HG03571 (cell line): ENCODE results near the gene NR2F1.

Experiments
- ATAC-seq: cut with Tn5 transposase; IDR thresholded peaks from one replicate; pipeline ENCODE4 v1.9.1; 2021; ENCODE audit not compliant: unreplicated experiment

The NR2F1 gene

DNA sequence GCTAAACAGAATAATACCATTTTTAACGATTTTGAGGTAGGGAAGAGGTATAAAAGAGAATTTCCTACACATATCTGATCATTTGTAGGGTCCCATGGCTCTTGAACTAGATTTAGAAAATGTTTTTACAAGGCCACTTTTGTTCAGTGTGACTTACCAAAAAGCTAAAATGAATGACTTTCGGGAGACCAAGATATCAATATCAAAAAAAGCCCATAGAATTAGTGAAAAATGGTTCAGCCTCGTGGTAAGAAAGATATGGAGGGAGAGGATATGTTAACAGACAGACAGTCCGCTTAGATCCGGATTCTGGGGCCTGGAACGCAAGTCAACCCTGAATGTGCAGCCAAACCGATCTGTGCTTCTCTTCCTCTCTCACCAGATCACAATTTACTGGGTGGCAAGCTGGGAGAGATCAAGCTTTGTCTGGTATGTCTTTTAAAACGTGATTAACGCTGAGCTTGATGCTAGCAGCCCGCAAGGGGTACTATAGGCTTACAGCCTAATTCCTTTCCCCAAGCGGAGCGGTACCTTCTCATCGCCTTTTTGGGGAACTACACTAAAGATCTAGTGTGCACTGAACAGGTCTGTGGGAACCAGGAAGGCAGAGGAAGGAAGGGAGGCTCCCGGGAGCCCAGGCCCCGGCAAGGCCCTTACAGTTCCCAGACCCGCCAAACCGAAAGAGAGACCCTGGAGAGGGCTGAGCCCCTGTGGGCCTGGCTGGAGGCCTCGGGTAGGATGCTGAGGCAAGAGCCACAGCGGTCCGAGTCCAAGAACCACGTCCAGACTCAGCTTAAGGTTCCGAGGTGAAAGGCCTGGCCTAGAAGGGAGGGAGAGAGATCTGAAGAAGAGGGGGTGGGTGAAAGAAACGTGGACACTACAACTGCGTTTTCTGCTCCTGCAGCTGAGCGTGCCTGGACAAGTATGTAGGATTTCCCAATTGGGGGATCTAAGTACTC is 4.9 kb upstream of the NR2F1 start:
- ATAC-seq, result no peak

GRCh38 chr5:93578813-93579691 is 4.0 kb upstream of the NR2F1 start:
- ATAC-seq, result no peak

- ATAC-seq, result no peak
Measured at GRCh38 chr5:93579692-93580062, 3.3 kb upstream of the NR2F1 start.

- ATAC-seq, result no peak
Measured at GRCh38 chr5:93580063-93580926, 2.7 kb upstream of the NR2F1 start.

DNA sequence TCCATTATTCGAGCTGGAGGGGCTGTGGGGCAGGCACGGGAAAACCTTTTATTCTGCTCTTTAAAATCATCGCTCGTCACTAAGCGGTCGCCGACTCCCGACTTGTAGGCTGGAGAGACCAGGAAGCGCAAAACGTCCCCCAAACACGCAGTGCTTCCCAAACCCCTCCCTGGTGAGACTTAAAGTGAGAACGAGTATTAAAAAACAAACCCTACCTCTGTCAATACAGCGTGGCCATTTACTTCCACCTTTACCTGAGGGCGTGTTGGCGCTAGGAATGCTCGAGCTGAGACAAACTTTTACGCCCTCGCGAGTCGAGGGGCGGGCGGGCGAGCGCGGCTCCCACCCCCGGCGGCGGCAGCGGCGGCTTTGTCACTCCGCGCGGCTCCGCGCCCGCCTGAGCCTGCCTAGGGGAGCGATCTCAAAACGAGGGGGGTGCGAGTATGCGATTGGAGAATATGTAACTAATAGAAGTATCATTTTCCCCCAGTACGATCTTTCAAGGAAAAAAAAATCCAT is 2.0 kb upstream of the NR2F1 start, which contains the start of gene NR2F1-AS1:
NR2F1-AS1 (minus strand) TSS at position 293 of the 519 bp plus-strand sequence.
- peak; percentile 34 for ATAC-seq

DNA sequence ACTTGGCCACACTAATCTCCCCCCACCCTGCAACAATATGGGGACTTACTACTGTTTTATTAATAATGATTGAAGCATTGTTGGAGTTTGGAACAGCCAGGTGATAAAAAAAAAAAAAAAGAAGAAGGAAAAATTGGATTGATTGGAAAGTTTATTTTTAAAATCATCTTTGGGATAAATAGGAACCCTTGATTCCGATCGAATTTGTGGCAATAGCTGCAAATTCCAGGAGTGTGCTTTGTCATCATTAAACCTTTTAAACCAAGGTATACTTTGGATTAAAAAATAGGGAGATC is 907 bp upstream of the NR2F1 start:
- no peak for ATAC-seq

DNA sequence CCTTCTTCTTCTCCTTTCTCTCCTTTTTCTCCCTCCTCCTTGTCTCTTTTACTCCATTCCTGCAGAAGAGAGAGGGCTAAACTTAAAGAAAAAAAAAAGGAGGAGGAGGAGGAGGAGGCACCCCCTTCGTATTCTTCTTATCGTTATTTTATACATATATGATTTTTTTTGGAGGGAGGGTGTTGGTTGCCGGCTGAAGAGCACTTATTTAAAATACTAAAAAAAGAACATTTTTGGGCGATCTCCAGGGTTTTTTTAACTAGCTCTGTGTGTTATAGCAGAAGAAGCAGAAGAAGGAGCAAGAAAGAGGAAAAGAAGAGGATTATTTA is 381 bp downstream of the NR2F1 start:
- ATAC-seq, result no peak

- no peak for ATAC-seq
Measured at GRCh38 chr5:93583768-93584595, 960 bp downstream of the NR2F1 start.

GRCh38 chr5:93584596-93585040 is 1.6 kb downstream of the NR2F1 start:
- ATAC-seq, result no peak

DNA sequence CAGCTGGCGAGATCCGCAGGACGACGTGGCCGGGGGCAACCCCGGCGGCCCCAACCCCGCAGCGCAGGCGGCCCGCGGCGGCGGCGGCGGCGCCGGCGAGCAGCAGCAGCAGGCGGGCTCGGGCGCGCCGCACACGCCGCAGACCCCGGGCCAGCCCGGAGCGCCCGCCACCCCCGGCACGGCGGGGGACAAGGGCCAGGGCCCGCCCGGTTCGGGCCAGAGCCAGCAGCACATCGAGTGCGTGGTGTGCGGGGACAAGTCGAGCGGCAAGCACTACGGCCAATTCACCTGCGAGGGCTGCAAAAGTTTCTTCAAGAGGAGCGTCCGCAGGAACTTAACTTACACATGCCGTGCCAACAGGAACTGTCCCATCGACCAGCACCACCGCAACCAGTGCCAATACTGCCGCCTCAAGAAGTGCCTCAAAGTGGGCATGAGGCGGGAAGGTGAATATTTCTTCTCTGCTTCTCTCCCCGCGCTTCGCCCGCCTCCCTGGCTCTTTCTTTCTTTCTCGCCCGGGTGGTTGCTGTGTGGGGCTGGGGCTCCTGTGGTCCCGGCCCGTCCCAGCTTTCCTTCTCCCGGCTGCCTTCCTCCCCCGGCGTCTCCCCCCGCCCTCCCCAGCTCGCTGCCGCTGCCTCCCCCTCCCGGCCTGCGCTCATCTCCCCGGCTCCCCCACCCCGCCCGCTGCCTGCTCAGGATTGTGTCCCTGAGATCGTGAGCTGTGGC is 2.2 kb downstream of the NR2F1 start:
- no peak for ATAC-seq

DNA sequence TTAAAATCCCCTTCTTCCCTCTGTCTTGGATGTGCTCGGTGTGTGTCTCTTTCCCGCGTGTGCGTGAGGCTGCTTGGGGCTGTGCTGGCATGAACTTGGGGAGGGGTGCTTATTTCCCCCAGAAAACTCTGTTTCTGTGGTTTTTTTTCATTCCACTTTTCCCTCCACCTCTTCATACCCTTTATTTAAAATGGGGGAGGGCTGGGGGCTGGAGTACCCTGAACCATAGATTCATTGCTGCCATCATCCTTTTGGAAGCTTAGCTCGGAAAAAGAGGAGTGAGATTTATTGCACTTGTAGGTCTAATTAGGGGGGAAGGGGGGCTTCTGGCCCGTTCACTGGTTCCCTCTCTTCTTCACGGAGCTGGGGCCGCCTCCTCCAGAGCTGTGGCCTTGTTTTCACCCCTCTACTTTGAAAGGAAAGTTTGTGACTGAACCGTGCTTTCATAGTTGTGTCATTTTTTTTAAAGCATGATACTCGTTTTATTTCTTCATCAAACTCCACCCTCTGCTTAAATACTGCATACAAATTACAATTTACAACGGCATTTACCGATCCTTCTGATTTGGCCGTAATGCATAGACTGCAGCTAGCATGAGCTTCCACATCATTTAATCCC is 2.9 kb downstream of the NR2F1 start:
- ATAC-seq, result no peak

GRCh38 chr5:93586736-93587596 is 3.9 kb downstream of the NR2F1 start:
- ATAC-seq, result no peak

DNA sequence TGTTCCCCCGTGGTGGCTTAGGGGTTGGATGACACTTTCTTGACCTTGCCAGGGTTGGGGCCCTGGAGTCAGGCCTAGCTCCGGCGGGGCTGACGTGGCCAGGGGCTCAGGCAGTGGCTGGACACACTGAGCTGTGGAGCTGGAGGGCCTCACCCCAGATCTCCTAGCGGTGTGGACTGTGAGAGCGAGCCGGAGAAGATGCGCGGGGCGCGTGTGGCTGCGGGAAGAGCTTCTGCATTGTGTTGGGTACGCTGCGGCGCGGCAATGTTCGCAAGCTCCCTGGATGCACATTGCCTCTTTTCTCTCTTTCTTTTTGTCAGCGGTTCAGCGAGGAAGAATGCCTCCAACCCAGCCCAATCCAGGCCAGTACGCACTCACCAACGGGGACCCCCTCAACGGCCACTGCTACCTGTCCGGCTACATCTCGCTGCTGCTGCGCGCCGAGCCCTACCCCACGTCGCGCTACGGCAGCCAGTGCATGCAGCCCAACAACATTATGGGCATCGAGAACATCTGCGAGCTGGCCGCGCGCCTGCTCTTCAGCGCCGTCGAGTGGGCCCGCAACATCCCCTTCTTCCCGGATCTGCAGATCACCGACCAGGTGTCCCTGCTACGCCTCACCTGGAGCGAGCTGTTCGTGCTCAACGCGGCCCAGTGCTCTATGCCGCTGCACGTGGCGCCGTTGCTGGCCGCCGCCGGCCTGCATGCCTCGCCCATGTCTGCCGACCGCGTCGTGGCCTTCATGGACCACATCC is 4.8 kb downstream of the NR2F1 start:
- ATAC-seq, result no peak

DNA sequence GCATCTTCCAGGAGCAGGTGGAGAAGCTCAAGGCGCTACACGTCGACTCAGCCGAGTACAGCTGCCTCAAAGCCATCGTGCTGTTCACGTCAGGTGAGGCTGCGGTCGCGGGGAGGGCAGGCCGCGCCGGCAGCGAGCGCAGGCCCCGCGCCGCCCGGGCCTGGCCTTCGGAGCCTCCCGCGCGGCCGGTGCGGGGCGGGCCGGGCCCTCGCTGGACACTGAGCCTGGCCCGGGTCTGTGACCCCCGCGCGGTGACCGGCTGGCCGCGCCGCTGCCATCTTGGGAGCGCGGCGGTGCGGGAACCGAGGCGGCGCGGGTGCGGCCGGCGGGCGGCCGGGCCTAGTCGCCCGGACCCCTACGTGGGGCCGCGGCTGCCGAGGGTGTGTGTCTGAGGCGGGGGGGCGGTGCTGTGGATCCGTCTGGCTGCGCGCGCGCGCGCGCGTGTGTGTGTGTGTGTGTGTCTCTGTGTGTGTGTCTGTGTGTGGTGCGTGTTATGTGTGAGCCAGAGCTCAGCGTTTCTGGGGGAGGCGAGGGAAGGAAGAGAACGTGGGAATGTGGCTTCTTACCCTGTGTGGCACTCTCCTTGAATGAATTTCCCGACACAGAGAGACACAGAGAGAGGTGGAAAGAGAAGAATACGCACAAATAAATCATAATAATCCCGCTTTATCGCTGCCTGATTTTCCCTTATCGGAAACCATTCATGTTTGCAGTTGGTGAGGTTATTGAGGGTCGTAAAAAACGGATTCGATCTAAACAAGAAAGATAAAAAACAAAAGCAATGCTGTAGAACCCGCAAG is 5.5 kb downstream of the NR2F1 start:
- ATAC-seq, result no peak

- ATAC-seq, result no peak
Measured at GRCh38 chr5:93589152-93589828, 6.3 kb downstream of the NR2F1 start.

DNA sequence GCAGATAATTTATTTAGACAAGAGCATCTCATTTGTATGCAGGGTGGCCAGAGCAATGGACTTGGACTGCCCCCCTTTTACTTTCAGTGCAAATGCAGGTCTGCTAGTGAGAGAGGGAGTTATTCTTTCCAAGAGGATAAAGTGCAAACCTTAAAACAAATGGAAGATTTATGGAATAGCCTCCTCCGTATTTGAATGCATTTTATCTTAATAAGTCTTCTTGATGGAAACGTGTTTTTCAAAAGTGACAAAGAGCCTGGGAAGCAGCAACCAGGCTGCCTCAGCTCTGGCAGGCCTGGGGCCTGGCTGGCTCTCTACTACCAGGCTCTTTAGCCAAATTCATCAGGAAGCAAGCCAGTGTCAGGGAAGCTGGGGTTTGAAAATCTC is 6.8 kb downstream of the NR2F1 start:
- ATAC-seq, result no peak
